Left renal cortex interstitium (tissue), 4 donors: ENCODE measurements around the gene COMMD2. TPM values are rescaled to one million over a fixed set of nuclear protein-coding genes. Genes with fewer than 3 reads are reported as not detected.

Experiments used
- DNase-seq, 4 donors: peaks; one replicate each; pipeline ENCODE4 v3.0.0-alpha.2; 2013; ENCODE audit warnings: low read depth in 4 of 4, low spot score in 2 of 4, missing footprints in 1 of 4
- polyA plus RNA-seq, 4 donors: library from polyadenylated mRNA; unstranded; fragments of 120-200 nt; gene quantifications; one replicate each; pipeline ENCODE4 v1.2.1, GENCODE V29; 2013; ENCODE audit not compliant: insufficient read length in 4 of 4

Gene COMMD2
- polyA plus RNA-seq, 4 donors: 55.5 to 62.1 (median 57.9) TPM

DNA sequence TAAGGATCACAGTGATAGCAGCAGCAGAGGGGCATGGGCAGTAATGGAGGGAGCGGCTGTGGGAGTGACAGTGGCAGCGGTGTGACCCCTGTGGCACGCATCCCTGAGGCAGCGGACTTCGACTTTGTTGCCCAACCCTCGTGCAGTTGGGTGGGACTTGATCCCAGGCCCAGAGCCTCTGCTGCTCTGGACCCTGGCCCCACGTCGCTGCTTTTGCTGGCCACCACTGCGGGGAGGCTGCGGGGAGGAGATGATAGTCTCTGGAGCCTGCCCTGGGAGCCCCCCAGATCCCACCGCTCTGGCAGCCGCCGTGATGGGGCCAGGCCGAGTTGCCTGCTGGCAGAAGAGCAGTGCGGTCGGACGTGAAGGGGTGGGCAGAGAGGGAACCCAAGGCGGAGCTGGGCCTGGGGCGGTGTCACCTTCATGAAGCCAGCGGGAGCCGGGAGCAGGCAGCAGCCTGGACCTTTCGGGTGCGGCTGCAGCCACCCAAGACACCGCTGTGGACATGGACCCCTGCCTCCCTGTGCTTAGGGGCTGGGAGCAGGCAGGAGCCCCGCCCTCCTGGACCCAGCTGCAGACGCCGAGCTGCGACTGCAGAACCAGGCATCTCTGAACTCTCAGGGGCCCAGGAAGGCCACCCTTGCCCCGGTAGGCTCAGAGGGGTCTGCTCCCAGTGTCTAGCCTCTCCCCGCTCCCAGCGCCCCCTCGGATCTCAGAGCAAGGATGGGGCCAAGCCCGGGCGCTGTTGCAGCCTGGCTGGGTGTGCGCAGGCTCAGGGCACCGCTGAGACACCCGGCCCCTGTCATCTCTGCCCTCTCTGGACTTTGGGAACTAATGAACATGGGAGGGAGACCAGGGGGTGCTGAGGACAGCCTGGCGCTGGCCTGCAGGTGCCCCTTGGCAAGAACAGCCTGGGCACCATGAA, 38.3 kb downstream of the COMMD2 start:
- DNase-seq: no peak

DNA sequence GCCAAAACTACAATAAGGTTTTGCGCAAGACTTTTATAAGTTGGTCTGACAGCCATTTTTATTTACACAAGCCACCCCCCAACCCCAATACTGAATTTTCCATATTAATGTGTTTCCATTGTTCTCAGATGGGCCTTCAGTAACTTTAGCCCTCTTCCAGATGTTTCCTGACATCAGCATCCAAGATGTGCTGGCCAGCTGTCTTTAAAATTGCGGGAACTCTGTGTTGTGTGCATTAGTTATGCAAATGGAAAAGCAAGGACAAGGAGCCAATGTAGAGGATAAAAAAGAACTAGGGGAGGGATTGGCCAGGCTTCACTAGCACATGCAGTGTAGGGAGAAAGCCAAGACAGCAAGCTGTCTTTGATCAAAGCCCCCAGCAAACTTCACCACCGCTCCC, 45.4 kb downstream of the COMMD2 start:
- DNase-seq: peak in 3 of 4 donors; percentile 10 to 28 (median 18)

DNA sequence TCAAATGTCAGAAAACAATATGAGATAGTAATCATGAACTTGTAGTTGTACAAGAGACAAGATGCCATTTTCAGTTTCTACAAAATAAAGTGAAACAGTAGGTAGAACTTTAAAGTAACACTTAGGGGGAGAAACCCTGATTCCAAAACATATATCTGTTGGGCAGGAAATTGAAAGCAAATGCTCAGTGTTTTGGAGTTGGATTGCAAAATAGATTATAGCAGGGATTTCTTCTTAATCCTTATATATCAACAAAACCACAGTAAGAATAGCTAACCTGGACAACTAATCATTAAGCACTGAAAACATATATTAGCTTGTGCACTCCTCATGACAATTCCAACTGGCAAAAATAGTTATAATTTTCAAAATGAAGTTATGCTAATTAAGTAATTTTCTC, 46.9 kb downstream of the COMMD2 start:
- DNase-seq: no peak

DNA sequence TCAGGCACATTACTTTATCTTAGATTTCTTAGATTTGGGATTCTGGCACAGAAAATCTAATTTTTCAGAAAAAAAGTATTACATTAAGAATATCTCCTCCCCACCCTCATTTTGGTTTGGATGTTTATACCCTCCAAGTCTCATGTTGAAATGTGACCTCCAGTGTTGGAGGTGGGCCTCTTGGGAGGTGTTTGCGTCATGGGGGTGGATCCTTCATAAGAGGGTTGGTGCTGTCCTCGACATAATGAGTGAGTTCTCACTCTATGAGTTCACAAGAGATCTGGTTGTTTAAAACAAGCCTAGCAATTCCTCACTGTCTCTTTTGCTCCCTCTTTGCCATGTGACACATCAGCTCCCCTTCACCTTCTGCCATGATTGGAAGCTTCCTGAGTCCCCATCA, 48.8 kb downstream of the COMMD2 start:
- no peak for DNase-seq

DNA sequence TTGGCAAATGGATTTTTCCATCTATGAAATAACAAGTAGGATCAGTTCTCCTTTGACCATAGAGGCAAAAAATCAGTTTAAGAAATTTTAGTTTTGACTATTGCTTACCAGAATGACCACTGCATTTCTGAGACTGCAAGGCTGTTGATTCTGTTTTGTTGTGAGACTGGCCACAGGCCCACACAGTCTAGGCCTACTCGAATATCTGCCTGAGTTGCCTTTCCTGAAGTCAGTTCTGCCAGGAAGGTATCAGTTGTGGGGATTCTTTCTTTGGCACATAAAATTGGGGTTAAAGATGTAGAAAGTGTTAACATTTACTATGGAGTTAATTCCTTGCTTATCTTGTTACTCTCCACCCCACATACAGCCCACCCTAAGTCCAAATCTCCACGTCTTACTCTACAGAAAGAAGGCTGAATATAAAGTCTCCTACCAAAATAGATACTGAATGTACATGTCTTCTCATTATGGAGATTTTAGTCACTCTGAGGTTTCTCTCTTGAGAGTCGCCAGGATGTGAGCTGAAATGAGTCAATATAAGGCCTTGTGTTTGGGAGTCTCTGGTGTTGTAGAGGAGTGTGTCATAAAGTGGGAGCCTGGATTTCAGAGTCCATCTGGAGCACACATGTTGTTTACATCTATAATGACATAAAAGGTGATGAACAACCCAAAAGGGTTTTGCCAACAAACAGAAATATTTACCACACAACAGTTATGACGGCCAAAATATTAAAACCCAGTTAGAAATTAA, 49.4 kb downstream of the COMMD2 start:
- no peak for DNase-seq

DNA sequence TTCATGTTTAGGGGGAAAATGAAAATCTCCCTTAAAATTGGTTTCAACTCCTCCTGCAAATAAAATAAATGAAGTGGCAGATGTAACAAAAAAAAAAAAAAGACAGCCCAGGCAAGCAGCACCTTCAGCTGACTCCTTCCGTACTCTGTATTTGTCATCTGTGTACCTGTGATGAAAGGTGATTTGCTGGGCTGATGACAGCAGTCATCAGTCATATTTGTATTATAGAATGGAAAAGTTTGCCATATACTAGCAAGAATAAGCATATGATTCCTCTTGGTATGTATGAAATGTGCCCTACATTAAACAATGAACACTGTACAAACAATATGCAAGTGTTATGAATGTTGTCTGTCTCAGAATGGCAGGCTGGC, 50.3 kb downstream of the COMMD2 start:
- DNase-seq: no peak

DNA sequence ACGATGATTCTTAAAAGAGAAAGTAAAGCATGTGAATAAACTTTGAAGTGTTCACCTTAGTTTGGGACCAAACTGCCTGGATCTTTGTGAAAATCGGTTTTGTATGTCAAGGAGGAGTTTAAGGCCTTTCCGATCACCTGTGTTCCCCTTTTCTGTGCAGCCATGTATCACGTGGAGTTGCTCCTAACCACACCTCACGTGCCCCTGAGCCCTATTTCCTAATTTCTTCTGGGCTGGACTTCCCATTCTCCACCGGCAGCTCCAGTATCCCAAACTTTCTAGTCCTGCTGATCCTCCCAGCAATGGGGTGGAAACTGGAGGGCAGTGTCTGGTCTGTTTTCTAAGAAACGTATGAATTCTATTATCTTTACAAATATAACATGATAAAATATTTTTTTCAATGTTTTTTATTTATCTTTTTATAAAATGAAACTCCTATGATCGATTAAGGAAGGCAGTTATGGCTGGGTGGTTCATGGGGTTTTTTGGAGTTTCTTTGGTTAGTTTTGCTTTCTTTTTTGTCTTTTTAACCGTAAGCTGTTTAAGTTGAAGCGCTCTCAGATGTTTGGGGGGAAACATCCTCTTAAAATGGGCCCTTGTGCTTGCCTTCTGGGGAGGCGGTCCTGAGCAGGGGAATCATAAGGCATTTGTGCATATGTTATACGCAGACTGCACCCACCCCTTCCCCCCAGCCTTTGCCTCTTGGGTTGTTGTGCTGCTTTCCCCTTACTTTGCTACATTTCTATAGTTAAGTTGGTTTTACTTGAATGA, 50.9 kb downstream of the COMMD2 start:
- DNase-seq: no peak

Other genes with a start within 250 kb of the COMMD2 start
- 10 to 100 TPM; 88.7 to 99.8 (median 93.5) TPM for gene WWTR1, start 94.5 kb downstream of the COMMD2 start, polyA plus RNA-seq
- gene ANKUB1, start 40.1 kb upstream of the COMMD2 start, polyA plus RNA-seq: under 1 TPM in 3 of 4 donors, not detected in 1; 0.17 to 0.70 (median 0.36) TPM
- gene RNF13, start 60.7 kb upstream of the COMMD2 start, polyA plus RNA-seq: 100 to 1,000 TPM in 1 of 4 donors, 10 to 100 TPM in 3; 69.3 to 110 (median 88.0) TPM
- 100 to 1,000 TPM; 380 to 474 (median 439) TPM for gene PFN2, start 218.4 kb upstream of the COMMD2 start, polyA plus RNA-seq